Loucy (cell line): ENCODE data around the gene PRDM11.
A peak's percentile ranks its signal among the peaks of the same experiment; 100 is the strongest.

Experiments
- H2AFZ ChIP-seq: fragments of 200-600 bp; sonication (generic); 2 replicates; pipeline ENCODE4 v1.6.0; 2016; ENCODE audit warnings: antibody characterized with exemption, mild to moderate bottlenecking, low read length, moderate library complexity
- H3F3A ChIP-seq: fragments of 200-600 bp; 2 replicates; pipeline ENCODE4 v1.6.0; 2016; ENCODE audit warnings: antibody characterized with exemption, low read depth, mild to moderate bottlenecking
- H3K27me3 ChIP-seq: fragments of 200-600 bp; sonication (generic); 2 replicates; pipeline ENCODE4 v1.6.1; 2014; ENCODE audit warnings: low read length, mild to moderate bottlenecking; ENCODE audit not compliant: insufficient read depth, poor library complexity, severe bottlenecking
- H3K36me3 ChIP-seq: fragments of 200-600 bp; sonication (generic); 2 replicates; pipeline ENCODE4 v1.6.1; 2016; ENCODE audit warnings: low read length; ENCODE audit not compliant: insufficient read depth
- H3K4me1 ChIP-seq: fragments of 200-600 bp; sonication (generic); 2 replicates; pipeline ENCODE4 v1.5.1; 2014; ENCODE audit warnings: low read length, mild to moderate bottlenecking; ENCODE audit not compliant: insufficient read depth, poor library complexity, severe bottlenecking
- H3K4me2 ChIP-seq: fragments of 200-600 bp; sonication (generic); 2 replicates; pipeline ENCODE4 v1.6.0; 2014; ENCODE audit warnings: antibody characterized with exemption, low read length, low read depth, mild to moderate bottlenecking; ENCODE audit not compliant: poor library complexity, severe bottlenecking
- H3K4me3 ChIP-seq: fragments of 200-600 bp; sonication (generic); 2 replicates; pipeline ENCODE4 v1.5.1; 2014; ENCODE audit warnings: low read length, mild to moderate bottlenecking, mixed read lengths; ENCODE audit not compliant: poor library complexity, severe bottlenecking
- H3K79me2 ChIP-seq: fragments of 200-600 bp; sonication (generic); 2 replicates; pipeline ENCODE4 v1.6.1; 2014; ENCODE audit warnings: low read length; ENCODE audit not compliant: insufficient read depth
- H3K9ac ChIP-seq: fragments of 200-600 bp; sonication (generic); 2 replicates; pipeline ENCODE4 v1.6.0; 2014; ENCODE audit warnings: mild to moderate bottlenecking, low read depth, low read length, moderate library complexity; ENCODE audit not compliant: poor library complexity, severe bottlenecking
- H3K9me2 ChIP-seq: fragments of 200-600 bp; sonication (generic); replicated peaks from 2 replicates; pipeline ENCODE4 v1.6.1; 2016; ENCODE audit warnings: low read depth, low read length, mixed read lengths
- H3K9me3 ChIP-seq: fragments of 200-600 bp; sonication (generic); 2 replicates; pipeline ENCODE4 v1.6.1; 2014; ENCODE audit warnings: mild to moderate bottlenecking, antibody characterized with exemption, low read length, low read depth; ENCODE audit not compliant: insufficient read depth
- H4K20me1 ChIP-seq: fragments of 200-600 bp; sonication (generic); 2 replicates; pipeline ENCODE4 v1.6.0; 2014; ENCODE audit warnings: antibody characterized with exemption, low read length, mild to moderate bottlenecking; ENCODE audit not compliant: insufficient read depth, poor library complexity, severe bottlenecking
- EZH2phosphoT487 ChIP-seq: fragments of 200-600 bp; IDR thresholded peaks from 2 replicates; pipeline ENCODE4 v1.6.1; 2018; ENCODE audit warnings: antibody characterized with exemption, mild to moderate bottlenecking, moderate library complexity, borderline replicate concordance
- TF ChIP-seq, protein P1 (sequence below): fragments of 200-600 bp; sonication (generic); conservative IDR thresholded peaks from 2 replicates; pipeline ENCODE4 v1.5.1; 2014; ENCODE audit warnings: mild to moderate bottlenecking, antibody characterized with exemption, low read length

The PRDM11 gene

DNA sequence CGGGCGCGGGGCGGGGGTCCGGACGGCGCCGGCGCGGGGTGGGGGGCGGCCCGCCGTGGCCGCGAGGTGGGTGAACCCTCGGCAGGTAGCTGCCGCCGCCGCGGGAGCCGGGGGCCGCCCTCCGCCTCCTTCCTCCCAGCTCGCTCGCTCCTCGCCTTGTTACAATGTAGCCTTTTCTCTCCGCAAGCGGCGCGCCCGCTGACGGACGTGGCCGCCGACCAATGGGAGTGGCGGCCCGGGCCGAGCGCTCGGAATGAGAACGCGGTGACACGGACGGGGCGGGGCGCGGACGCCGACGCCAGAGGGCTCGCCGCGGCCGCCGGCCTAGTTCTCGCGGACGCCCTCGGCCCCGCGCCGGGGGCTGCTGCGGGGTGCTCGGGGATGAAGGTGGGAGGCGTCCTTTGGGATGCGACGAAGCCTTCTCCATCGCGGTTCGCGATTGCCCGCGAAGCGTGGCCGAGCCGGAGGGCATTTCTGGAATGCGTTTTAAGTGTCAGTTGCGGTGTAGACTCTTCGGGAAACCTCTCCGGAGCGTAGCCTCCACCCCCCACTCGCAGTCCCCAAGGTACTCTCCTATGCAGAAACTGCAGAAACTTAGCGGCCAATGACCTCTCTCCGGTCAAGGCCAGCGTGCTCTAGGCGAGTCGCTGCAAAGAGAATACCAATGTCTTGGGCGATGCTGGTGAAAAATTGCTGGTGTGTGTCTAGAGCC is 734 bp downstream of the PRDM11 start:
- peaks cover 64% of the 10 kb centered on the region for H3K79me2 ChIP-seq
- no peaks in the 10 kb centered on the region for H3K9me2 ChIP-seq
- H3K4me1 ChIP-seq: peaks cover 46% of the 10 kb centered on the region
- H3K36me3 ChIP-seq: no peaks in the 10 kb centered on the region
- TF ChIP-seq EZH2phosphoT487: no peak
- TF ChIP-seq, protein P1, sequence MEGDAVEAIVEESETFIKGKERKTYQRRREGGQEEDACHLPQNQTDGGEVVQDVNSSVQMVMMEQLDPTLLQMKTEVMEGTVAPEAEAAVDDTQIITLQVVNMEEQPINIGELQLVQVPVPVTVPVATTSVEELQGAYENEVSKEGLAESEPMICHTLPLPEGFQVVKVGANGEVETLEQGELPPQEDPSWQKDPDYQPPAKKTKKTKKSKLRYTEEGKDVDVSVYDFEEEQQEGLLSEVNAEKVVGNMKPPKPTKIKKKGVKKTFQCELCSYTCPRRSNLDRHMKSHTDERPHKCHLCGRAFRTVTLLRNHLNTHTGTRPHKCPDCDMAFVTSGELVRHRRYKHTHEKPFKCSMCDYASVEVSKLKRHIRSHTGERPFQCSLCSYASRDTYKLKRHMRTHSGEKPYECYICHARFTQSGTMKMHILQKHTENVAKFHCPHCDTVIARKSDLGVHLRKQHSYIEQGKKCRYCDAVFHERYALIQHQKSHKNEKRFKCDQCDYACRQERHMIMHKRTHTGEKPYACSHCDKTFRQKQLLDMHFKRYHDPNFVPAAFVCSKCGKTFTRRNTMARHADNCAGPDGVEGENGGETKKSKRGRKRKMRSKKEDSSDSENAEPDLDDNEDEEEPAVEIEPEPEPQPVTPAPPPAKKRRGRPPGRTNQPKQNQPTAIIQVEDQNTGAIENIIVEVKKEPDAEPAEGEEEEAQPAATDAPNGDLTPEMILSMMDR: no peak
- peak overlapping the region; percentile 62 for H2AFZ ChIP-seq
- H3K4me2 ChIP-seq: peak overlapping the region; percentile 89
- H3K4me3 ChIP-seq: peak overlapping the region; percentile 89
- H4K20me1 ChIP-seq: peaks cover 9% of the 10 kb centered on the region
- H3K27me3 ChIP-seq: no peaks in the 10 kb centered on the region
- H3K9me3 ChIP-seq: no peaks in the 10 kb centered on the region
- no peaks in the 10 kb centered on the region for H3F3A ChIP-seq
- peak overlapping the region; percentile 90 for H3K9ac ChIP-seq

DNA sequence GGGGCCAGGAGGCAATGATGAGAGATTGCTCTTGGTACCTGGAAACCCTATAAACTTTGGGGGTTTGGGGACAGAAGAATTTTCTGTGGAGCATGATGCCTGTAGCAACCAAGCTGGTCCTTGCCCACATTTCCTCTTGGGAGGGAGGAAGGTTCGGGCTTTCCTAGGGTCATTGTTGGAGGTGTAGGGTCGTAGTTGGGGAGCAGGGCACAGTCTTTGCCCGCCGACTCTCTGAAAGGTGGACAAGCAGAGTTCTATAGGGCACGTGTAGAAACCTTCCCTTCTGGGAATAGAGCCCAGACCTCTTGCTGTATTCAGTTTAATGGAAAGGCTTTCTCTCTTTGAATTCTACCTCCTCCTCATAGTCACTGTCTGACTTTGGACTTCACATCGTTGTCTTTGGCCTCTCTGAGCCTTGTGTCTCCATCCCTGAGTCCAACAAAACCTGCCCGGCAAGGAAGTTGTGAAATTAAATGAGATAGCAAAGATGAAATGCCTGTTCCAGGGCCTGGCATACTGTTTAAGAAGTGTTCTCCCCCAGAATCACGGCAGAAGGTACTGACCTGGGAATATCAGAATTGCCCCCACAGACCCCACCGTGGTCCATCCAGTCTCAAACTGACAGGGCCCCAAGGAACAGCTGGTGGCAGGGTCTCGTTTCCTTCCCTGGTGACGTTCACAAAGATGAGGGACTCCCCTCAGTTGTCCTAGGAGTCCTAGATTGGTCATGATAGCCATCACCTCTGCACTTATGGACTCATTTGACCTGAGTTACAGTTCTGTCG is 1.6 kb downstream of the PRDM11 start:
- H3K9me2 ChIP-seq: no peaks in the 10 kb centered on the region
- no peak for TF ChIP-seq EZH2phosphoT487
- TF ChIP-seq, protein P1: no peak
- H2AFZ ChIP-seq: no peak overlapping the region
- H3K36me3 ChIP-seq: no peaks in the 10 kb centered on the region
- no peaks in the 10 kb centered on the region for H3F3A ChIP-seq
- H3K4me1 ChIP-seq: peaks cover 46% of the 10 kb centered on the region
- peaks cover 73% of the 10 kb centered on the region for H3K79me2 ChIP-seq
- no peaks in the 10 kb centered on the region for H3K9me3 ChIP-seq
- H3K4me2 ChIP-seq: peak overlapping the region; percentile 89
- peak overlapping the region; percentile 90 for H3K9ac ChIP-seq
- H3K27me3 ChIP-seq: no peaks in the 10 kb centered on the region
- peaks cover 9% of the 10 kb centered on the region for H4K20me1 ChIP-seq
- peak overlapping the region; percentile 89 for H3K4me3 ChIP-seq

DNA sequence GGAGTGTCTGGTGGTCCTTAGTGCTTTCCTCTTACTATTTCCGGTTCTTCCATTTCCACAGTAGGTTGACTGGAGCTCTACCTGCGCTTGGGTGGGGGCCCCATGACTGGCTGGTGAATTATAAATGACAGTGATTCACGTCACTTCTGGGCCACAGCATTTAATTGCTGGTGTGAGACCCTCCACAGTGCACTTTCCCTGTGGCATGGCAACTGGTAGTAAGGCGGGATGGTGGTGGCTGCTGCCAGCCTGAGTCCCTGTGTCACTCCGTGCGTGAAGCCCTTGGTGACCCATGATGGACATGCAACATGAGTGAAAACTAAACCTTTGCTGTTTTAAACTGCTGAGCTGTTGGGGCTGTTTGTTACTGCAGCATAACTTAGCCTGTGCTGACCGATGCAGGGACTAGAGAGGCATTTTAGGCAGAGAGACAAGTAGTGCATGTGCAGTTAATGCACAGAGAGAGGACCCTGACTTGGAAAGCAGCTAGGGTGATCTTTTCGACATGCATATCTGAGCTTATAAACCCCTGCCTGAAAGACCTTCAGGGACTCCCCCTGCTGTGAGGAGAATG is 3.1 kb downstream of the PRDM11 start:
- Histone ChIP-seq H3K27me3 (no peaks in the 10 kb centered on the region), H3K9me3 (no peaks in the 10 kb centered on the region), H2AFZ (no peak overlapping the region), H3K4me1 (peaks cover 46% of the 10 kb centered on the region), H3K4me3 (peak overlapping the region; percentile 4), H3F3A (no peaks in the 10 kb centered on the region), H4K20me1 (peaks cover 9% of the 10 kb centered on the region), H3K9me2 (no peaks in the 10 kb centered on the region), H3K9ac (no peak overlapping the region), H3K79me2 (peaks cover 88% of the 10 kb centered on the region), H3K36me3 (no peaks in the 10 kb centered on the region), H3K4me2 (peak overlapping the region; percentile 89)
- TF ChIP-seq, protein P1: no peak
- TF ChIP-seq EZH2phosphoT487: no peak
